AG09309 (cell line): ENCODE results near the gene ZNF814.
"Not testable (repeated sequence)": the region's sequence is repeated elsewhere in the genome, so short reads cannot be mapped to it uniquely, and the experiment has no call there.

Source experiments
- DNase-seq: peaks from one replicate; pipeline ENCODE4 v3.0.0-alpha.2; 2010; ENCODE audit warnings: low read depth
- H3K4me3 ChIP-seq: 2 replicates; pipeline ENCODE4 v1.5.1; 2011; ENCODE audit warnings: mild to moderate bottlenecking, low read depth, low read length, moderate library complexity; ENCODE audit not compliant: control insufficient read depth
- TF ChIP-seq, protein P1 (sequence below): IDR thresholded peaks from 2 replicates; pipeline ENCODE4 v1.5.1; 2011; ENCODE audit warnings: mild to moderate bottlenecking, low read depth, low read length, inconsistent platforms; ENCODE audit not compliant: insufficient read depth, control insufficient read depth; ENCODE audit errors: missing control alignments

The ZNF814 gene

DNA sequence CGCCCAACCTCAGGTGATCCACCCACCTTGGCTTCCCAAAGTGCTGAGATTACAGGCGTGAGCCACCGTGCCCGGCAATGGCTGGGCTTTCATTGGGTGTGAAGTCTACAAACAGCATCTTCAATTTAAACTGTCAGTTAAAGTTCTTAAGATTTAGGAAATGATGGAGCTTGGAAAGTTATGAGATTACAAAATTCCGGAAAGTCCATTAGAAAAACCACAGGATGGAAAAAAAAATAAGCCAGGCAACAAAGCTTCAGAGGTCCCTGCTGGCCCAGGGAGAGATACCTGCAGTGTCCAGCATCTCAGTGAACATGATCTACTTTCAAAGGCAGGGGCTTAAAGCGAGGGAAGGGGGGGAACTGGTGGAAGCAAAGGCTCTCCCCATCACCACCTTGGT lies 63.3 kb downstream of the ZNF814 start:
- TF ChIP-seq, protein P1, sequence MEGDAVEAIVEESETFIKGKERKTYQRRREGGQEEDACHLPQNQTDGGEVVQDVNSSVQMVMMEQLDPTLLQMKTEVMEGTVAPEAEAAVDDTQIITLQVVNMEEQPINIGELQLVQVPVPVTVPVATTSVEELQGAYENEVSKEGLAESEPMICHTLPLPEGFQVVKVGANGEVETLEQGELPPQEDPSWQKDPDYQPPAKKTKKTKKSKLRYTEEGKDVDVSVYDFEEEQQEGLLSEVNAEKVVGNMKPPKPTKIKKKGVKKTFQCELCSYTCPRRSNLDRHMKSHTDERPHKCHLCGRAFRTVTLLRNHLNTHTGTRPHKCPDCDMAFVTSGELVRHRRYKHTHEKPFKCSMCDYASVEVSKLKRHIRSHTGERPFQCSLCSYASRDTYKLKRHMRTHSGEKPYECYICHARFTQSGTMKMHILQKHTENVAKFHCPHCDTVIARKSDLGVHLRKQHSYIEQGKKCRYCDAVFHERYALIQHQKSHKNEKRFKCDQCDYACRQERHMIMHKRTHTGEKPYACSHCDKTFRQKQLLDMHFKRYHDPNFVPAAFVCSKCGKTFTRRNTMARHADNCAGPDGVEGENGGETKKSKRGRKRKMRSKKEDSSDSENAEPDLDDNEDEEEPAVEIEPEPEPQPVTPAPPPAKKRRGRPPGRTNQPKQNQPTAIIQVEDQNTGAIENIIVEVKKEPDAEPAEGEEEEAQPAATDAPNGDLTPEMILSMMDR = no peak
- H3K4me3 ChIP-seq = no peak overlapping the region
- DNase-seq = no peak

DNA sequence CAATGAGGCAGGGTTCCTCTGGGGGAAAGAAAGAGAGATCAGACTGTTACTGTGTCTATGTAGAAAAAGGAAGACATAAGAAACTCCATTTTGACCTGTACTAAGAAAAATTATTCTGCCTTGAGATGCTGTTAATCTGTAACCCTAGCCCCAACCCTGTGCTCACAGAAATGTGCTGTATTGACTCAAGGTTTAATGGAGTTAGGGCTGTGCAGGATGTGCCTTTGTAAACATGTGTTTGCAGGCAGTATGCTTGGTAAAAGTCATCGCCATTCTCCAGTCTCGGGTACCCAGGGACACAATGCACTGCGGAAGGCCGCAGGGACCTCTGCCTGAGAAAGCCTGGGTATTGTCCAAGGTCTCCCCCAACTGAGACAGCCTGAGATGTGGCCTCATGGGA lies 65.2 kb downstream of the ZNF814 start:
- H3K4me3 ChIP-seq, DNase-seq: not testable (repeated sequence)

DNA sequence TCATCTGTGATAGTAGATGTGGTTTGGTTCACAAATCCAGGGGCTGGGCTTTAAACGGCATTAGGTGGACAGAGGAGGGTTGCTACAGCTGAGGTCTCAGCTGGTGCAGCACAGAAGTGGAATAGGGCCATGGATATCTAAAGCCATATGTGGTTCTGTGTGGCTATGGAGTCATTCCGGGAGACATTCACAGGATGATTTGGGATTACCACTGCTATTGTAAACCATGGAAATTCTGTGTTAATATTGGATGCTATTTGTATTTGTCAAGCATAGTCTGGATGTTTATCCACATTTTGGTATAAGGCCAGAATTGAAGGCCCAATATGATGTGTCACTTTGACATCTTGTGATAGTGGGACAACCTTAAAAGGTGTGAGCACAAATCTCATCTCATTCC lies 65.7 kb downstream of the ZNF814 start:
- DNase-seq, H3K4me3 ChIP-seq: not testable (repeated sequence)

DNA sequence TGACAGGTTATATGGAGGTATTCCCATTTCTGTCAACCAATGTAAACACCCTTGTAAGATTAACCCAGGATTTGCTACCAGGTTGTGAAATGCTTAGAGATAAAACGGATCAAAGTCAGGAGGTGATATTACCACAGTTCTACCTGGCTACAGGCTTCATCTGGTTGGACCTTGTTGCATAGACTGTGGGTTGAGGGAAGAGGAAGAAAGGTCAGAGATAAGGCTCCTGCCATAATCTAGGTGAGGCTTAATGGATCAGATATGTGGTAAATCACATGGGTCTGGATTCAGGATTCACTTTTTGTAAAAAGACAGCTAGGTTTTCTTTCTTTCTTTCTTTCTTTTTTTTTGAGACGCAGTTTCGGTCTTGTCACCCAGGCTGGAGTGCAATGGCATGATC lies 67.3 kb downstream of the ZNF814 start:
- H3K4me3 ChIP-seq, DNase-seq: not testable (repeated sequence)

DNA sequence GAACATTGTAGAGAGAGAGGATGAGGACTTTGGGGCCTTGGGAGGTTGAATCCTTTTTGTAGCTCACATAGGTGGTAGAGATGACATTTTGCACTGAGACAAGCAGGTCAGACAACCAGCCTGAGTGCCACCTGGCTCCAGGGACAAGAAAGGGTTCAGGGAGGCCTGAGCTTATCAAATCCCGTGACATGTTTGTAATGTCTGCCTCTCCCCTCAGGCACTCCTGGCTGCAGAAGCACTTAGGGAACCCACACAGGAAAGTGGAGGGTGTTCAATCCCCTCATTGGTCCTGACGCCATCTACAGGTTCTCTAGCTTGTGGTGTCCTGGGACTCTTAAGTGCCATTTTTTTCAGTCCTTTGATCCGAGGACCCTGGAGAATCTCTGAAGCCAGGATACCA lies 67.7 kb downstream of the ZNF814 start:
- DNase-seq, H3K4me3 ChIP-seq: not testable (repeated sequence)

DNA sequence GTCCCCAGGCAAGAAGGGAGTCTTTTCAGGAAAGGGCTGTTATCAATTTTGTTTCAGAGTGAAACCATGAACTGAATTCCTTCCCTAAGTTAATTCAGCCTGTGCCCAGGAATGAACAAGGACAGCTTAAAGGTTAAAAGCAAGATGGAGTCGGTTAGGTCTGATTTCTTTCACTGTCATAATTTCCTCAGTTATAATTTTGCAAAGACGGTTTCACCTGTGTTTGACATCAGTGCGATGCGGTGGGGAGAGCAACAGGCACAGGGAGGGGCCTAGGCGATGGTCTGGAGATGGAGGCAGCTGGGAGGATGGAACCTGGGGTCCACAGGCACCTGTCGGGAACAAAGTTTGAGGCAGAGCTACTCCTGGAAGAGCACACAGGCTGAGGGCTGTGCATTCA lies 68.2 kb downstream of the ZNF814 start:
- peak overlapping the region; percentile 86 for H3K4me3 ChIP-seq
- no peak for DNase-seq
- TF ChIP-seq, protein P1 = no peak

DNA sequence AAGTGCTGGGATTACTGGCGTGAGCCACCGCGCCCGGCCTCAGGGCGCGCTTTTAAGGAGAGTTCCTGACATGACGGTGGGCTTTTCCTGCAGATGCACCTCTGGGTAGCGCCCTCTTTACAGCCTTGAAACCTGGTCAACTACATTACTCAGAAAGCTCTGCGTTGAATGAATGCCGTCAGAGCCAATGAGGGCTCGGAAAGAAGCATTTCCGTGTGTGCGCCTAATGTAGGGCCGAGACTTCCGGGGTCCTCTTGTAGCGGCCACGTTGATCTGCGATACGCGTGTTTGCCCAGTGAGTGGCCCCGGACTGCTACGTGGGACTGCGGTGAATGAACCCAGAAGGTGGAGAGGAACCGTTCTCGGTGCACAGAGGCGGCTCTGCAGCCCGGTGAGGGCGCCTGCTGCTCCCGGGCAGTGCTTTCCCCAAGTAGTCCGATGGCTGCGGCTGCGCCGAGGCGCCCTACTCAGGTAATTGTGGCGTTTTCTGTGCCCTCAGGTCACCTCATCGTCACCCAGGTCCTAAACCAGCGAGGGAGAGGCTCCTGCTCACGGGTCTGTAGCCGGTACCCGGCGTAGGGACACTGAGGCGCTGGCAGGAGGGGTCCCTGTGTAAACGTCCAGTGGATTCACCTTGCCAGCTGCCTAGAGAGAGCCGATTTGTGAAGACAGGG lies 69.2 kb downstream of the ZNF814 start:
- peak; percentile 73 for DNase-seq
- peak overlapping the region; percentile 86 for H3K4me3 ChIP-seq
- TF ChIP-seq, protein P1 = no peak

DNA sequence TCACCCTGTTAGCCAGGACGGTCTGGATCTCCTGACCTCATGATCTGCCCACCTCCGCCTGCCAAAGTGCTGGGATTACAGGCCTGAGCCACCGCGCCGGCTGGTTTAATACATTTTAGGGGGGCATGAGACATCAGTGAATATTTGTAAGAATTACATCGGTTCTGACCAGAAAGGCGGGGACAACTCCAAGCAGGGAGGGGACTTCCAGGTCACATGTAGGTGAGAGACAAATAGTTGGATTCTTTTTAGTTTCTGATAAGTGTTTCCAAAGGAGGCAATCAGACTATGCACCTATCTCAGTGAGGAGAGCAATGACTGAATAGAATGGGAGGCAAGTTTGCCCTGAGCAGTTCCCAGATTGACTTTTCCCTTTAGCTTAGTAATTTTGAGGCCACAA lies 70.5 kb downstream of the ZNF814 start:
- TF ChIP-seq, protein P1 = no peak
- no peak for DNase-seq
- H3K4me3 ChIP-seq = no peak overlapping the region

DNA sequence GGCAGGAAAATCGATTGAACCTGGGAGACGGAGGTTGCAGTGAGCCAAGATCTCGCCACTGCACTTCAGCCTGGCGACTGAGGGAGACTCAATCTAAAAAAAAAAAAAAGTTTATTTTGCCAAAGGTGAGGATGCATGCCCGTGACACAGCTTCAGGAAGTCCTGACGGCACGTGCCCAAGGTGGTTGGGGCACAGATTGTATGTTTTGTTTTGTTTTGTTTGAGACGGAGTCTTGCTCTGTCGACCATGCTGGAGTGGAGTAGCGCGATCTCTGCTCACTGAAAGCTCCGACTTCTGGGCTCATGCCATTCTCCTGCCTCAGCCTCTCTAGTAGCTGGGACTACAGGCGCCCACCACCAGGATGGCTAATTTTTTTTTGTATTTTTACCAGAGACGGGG lies 70.9 kb downstream of the ZNF814 start:
- no peak overlapping the region for H3K4me3 ChIP-seq
- TF ChIP-seq, protein P1 = no peak
- no peak for DNase-seq
